Small intestine (tissue), 7 donors: ENCODE results near the gene DCAF5. TPM values are rescaled to one million over a fixed set of nuclear protein-coding genes. Genes with fewer than 3 reads are reported as not detected.
A peak's percentile ranks its signal among the peaks of the same experiment; 100 is the strongest.

Source experiments
- DNase-seq, 2 donors: peaks; one replicate each; pipeline versions ENCODE4 v3.0.0 to v3.0.0-alpha.2; 2013
- FAIRE-seq: peaks from 2 replicates; lab custom pipeline; 2012; peaks lifted over from hg19 to GRCh38; lab: Jason Lieb, UNC
- H3K27ac ChIP-seq, 3 donors: one replicate each; pipeline ENCODE4 v1.5.1; 2013; ENCODE audit warnings: low read length in 2 of 3, mild to moderate bottlenecking in 2 of 3, control low read depth in 1 of 3, inconsistent platforms in 1 of 3, low read depth in 1 of 3, moderate library complexity in 1 of 3
- H3K27me3 ChIP-seq, 3 donors: one replicate each; pipeline ENCODE4 v1.6.1; 2013; ENCODE audit warnings: low read length in 3 of 3, inconsistent platforms in 1 of 3; ENCODE audit not compliant: control insufficient read depth in 3 of 3, insufficient read depth in 3 of 3
- H3K36me3 ChIP-seq, 3 donors: one replicate each; pipeline ENCODE4 v1.6.1; 2013; ENCODE audit warnings: low read length in 3 of 3, inconsistent platforms in 1 of 3, low read depth in 1 of 3, mild to moderate bottlenecking in 1 of 3, moderate library complexity in 1 of 3; ENCODE audit not compliant: control insufficient read depth in 3 of 3, insufficient read depth in 2 of 3
- H3K4me1 ChIP-seq, 3 donors: one replicate each; pipeline ENCODE4 v1.6.1; 2013; ENCODE audit warnings: low read length in 2 of 3, inconsistent platforms in 1 of 3, low read depth in 1 of 3, mild to moderate bottlenecking in 1 of 3, moderate library complexity in 1 of 3; ENCODE audit not compliant: control insufficient read depth in 3 of 3, insufficient read depth in 2 of 3
- H3K4me3 ChIP-seq, 3 donors: one replicate each; pipeline ENCODE4 v1.5.1; 2013; ENCODE audit warnings: low read length in 3 of 3, control low read depth in 1 of 3, inconsistent platforms in 1 of 3, low read depth in 1 of 3, mild to moderate bottlenecking in 1 of 3, moderate library complexity in 1 of 3
- H3K9me3 ChIP-seq, 2 donors: one replicate each; pipeline ENCODE4 v1.6.1; 2013; ENCODE audit warnings: low read depth in 1 of 2, low read length in 1 of 2; ENCODE audit not compliant: control insufficient read depth in 2 of 2, insufficient read depth in 1 of 2
- WGBS, 3 donors: extraction: QIAGEN DNeasy Blood & Tissue Kit; methylation state at CpG; one replicate each; pipeline ENCODE4 v1.1.7; 2013; 5-methylcytosine and 5-hydroxymethylcytosine counted together
- polyA plus RNA-seq, 4 donors: library from polyadenylated mRNA; stranded (reverse) in 3 of 4; unstranded in 1 of 4; fragments of 200-250 nt in 3 of 4; fragments of 120-200 nt in 1 of 4; gene quantifications; one replicate each; pipeline versions ENCODE4 v1.2.1 to v1.2.3, GENCODE V29; 2013
- donor health status: healthy with polysubstance abuse.
- donor health status: control.
- donor health status: control.
- donor health status: Bipolar disorder and iron deficiency.
- donor health status: healthy.

DCAF5 gene
- polyA plus RNA-seq, 4 donors: 13.2 to 43.4 (median 16.2) TPM

DNA sequence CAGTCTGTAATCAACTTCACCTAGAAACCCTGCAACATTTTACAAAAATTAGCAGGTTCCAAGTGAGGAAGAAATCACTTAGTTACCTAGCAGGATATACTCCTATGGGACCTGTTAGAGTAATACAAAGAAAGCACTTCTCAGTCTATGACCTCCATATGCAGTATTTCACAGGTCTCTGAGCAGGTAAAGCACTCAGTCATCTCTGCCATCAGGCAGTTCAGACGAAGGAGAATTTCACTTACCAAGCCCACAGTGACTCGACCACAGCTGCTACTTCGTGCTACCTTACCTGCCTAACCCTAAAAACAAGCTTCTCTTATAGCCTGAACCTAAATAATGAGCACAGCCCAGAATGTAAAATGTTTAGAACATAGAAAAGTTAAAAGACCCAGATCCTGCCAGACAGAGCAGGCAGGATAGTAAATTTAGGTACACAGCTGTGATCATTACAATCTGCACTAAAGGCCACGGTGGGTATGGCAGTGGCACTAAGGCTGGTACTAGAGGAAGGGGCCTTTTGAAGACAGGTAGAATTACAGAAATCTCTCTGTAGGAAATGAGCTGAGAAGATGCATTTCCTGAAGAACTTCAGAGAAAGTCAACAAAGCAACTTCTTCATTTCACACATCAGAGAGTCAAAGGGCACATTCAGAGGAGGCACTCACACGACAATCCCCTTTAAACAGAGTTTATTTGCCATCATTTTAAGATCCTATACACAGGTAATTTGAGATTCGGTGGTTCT is 35.7 kb downstream of the DCAF5 start:
- 80 to 87% (median 80%) methylated on average over 6 of the region's 6 CpGs for whole genome bisulfite sequencing, 3 donors

DNA sequence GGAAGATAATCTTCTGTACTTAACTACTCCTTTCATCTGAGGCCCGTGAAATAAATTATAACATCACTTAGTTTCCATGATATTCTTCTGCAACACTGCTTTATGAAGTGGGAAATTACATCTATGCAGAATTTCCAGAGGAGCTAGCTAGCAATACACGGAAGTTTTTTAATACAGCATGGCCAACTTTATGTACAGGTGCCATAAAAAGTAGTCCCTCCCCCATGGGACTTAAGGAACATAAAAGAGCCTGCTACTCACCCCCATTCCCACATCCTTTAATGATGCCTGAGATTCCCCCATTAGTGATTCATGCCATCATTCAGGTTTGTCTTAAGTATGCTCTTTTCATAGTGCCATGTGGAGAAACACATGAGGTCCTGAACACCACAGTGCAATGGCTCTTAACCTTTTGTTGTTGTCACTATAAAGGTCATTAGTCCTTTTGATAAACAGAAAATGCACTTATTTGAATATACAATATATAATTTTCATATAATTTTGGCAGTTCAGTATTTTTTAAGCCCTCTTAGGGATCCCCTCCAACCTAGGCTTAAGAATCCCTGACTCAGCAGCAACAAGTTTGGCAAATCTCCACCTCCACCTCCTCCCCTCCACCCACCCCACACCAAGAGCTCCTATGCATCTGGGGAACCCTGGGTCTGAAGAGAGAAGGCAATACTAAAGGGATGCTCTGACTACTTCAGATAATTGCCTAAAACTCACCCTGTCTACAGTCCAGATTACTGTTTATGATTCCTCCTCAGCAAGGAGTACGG is 37.3 kb downstream of the DCAF5 start:
- WGBS, 3 donors: 78 to 88% (median 85%) methylated on average over 3 of the region's 3 CpGs
- no peaks in the 10 kb centered on the region for H3K9me3 ChIP-seq
- FAIRE-seq (no peak), DNase-seq (no peak)
- no peaks in the 10 kb centered on the region for H3K4me1 ChIP-seq
- no peak overlapping the region for H3K4me3 ChIP-seq
- peaks cover 8 to 38% (median 30%) of the 10 kb centered on the region in 3 donors for H3K36me3 ChIP-seq
- H3K27me3 ChIP-seq: no peaks in the 10 kb centered on the region
- H3K27ac ChIP-seq: no peak overlapping the region

More for the DNA sequence above, 35.7 kb downstream of the DCAF5 start:
- DNase-seq (no peak), FAIRE-seq (no peak)
- Histone ChIP-seq H3K4me1 (no peaks in the 10 kb centered on the region), H3K4me3 (no peak overlapping the region), H3K27ac (no peak overlapping the region), H3K36me3 (peaks cover 5 to 31% (median 29%) of the 10 kb centered on the region in 3 donors), H3K27me3 (no peaks in the 10 kb centered on the region), H3K9me3 (no peaks in the 10 kb centered on the region)

DNA sequence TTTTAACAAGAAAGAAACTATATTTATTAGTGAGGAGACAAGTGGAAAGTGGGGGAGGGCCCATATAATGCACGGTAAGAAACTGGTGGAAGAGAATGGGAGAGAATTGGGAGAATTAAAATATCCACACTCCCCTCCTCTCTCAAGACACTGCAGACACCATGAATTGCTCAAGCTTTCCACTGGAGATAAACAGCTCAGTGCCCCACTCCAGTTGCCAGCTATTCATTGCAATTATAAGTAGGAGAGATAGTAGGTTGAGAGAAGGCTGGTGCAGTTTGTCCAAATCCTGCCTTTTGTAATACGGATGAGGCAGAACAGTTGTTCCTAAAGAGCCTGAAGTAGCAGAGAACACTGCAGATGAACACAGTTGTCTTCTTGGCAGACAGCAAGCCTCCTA is 38.2 kb downstream of the DCAF5 start:
- H3K27me3 ChIP-seq: no peaks in the 10 kb centered on the region
- FAIRE-seq (no peak), DNase-seq (no peak)
- no peaks in the 10 kb centered on the region for H3K9me3 ChIP-seq
- 86 to 92% (median 91%) methylated on average over 2 of the region's 2 CpGs for WGBS, 3 donors
- H3K4me3 ChIP-seq: no peak overlapping the region
- no peaks in the 10 kb centered on the region for H3K4me1 ChIP-seq
- no peak overlapping the region for H3K27ac ChIP-seq
- H3K36me3 ChIP-seq: peaks cover 8 to 38% (median 32%) of the 10 kb centered on the region in 3 donors

DNA sequence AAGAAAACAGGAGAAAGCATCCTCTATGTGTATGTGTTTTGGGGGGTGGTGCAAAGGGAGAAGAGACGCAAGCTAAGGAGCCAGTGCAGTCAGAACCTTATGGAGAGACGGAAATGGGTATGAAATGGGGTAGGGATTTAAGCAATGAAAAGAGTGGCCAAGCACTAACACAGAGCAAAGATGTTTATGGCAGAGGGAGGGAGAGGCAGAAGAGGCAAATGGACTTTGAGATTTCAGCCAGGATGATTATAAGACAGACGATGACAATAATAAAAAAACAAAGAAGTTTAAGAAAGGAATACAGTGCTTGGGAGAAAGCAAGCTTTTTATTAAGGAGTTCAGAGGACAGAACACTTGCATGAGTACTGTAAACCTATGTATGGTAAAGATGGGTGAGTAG is 44.6 kb downstream of the DCAF5 start:
- Histone ChIP-seq H3K9me3 (no peaks in the 10 kb centered on the region), H3K27ac (no peak overlapping the region), H3K4me3 (no peak overlapping the region), H3K27me3 (no peaks in the 10 kb centered on the region), H3K36me3 (peaks cover 5 to 29% (median 18%) of the 10 kb centered on the region in 3 donors), H3K4me1 (no peaks in the 10 kb centered on the region)
- WGBS, 3 donors: 70 to 80% (median 77%) methylated on average over 3 of the region's 3 CpGs
- FAIRE-seq (no peak), DNase-seq (no peak)

DNA sequence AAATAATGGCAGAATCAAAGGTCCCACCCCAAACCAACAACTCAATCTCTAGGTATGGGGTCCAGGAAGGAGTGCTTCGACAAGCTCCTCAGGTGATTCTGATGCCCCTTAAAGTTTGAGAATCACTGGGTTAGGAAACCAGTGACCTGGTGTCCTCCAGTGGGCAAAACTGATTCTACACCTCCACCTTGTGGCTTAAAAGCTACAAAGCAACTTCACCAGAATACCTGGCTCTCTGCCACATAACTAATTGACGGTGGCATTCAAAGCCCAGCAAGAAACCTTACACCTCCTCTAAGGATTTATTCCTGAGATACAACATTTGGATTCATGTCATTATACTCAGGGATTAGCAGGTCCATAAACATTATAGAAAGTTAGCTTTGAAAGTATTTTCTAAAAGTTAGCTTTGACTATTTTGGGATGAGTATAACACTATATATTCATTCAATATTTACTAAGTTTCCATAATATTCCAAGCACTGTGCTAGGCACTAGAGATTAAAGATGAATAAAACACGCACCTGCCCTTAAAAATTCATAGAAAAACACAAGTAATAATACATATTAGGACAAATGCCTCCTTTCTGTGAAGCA is 45.4 kb downstream of the DCAF5 start:
- no peaks in the 10 kb centered on the region for H3K27me3 ChIP-seq
- FAIRE-seq: no peak
- peaks cover 5 to 29% (median 19%) of the 10 kb centered on the region in 3 donors for H3K36me3 ChIP-seq
- WGBS, 3 donors: 34 to 42% (median 37%) methylated on average over 3 of the region's 3 CpGs
- peak; percentile 68 to 70 for DNase-seq
- H3K4me1 ChIP-seq: no peaks in the 10 kb centered on the region
- H3K4me3 ChIP-seq: no peak overlapping the region
- H3K27ac ChIP-seq: no peak overlapping the region
- H3K9me3 ChIP-seq: no peaks in the 10 kb centered on the region

DNA sequence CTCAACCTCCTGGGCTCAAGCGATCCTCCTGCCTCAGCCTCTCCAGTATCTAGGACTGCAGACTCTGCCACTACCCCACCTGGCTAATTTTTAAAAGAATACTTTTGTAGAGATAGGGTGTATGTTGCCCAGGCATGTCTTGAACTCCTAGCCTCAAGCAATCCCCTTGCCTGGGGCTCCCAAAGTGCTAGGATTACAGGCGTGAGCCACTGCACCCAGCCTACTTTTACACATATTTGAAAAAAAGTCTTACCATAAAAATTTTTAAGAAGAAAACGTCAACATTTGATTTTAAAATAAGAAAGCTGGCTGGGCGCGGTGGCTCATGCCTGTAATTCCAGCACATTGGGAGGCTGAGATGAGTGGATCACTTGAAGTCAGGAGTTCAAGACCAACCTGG is 46.5 kb downstream of the DCAF5 start:
- Histone ChIP-seq H3K27me3 (no peaks in the 10 kb centered on the region), H3K27ac (no peak overlapping the region), H3K4me3 (no peak overlapping the region), H3K36me3 (peaks cover 2 to 29% (median 16%) of the 10 kb centered on the region in 3 donors), H3K4me1 (peaks cover 0 to 4% (median 0%) of the 10 kb centered on the region in 3 donors), H3K9me3 (no peaks in the 10 kb centered on the region)
- no peak for DNase-seq
- no peak for FAIRE-seq
- WGBS, 3 donors: 96 to 97% (median 96%) methylated on average over 5 of the region's 5 CpGs

DNA sequence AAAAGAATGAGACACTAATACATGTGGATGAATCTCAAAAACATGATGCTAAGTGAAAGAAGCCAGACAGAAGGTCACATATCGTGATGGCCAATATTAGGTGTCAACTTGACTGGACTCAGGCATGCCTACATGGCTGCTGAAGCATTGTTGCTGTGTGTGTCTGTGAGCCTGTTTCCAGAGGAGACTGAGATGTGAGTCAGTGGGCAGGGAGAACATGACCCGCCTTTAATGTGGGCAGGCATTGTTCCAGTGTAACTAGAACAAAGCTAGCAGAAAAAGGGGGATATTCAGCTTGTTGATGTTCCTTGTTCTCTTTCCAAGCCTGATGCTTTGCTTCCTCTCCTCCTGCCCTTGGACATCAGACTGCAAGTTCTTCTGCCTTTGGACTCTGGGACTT is 47.6 kb downstream of the DCAF5 start:
- H3K27me3 ChIP-seq: no peaks in the 10 kb centered on the region
- FAIRE-seq (no peak), DNase-seq (no peak)
- peaks cover 2 to 26% (median 9%) of the 10 kb centered on the region in 3 donors for H3K36me3 ChIP-seq
- no peak overlapping the region for H3K27ac ChIP-seq
- 98 to 100% (median 98%) methylated on average over 2 of the region's 2 CpGs for WGBS, 3 donors
- H3K4me3 ChIP-seq: no peak overlapping the region
- no peaks in the 10 kb centered on the region for H3K9me3 ChIP-seq
- H3K4me1 ChIP-seq: peaks cover 0 to 4% (median 0%) of the 10 kb centered on the region in 3 donors

DNA sequence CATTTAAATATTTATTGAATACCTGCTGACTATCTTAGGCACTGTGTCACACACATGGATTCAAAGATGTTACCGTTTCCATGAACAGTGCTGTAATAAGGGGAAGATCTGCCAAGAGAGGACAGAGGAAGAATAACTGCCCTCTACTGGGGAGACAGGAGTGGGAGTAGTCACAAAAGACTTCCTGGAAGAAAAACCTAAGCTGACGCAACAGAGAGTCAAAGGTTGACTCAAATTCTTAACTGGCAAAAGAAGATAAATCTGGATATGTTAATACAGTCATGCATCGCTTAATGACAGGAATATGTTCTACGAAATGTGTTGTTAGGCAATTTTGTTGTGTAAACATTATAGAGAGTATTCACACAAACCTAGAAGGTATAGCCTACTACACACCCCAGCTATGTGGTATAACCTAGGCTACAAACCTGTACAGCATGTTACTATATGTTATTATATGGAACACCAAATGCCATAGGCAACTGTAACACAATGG is 51.5 kb downstream of the DCAF5 start:
- Histone ChIP-seq H3K4me1 (peaks cover 0 to 4% (median 0%) of the 10 kb centered on the region in 3 donors), H3K27ac (peak overlapping the region in 2 of 3 donors; percentile 20 to 36), H3K36me3 (peaks cover 4 to 16% (median 6%) of the 10 kb centered on the region in 3 donors), H3K9me3 (no peaks in the 10 kb centered on the region), H3K4me3 (no peak overlapping the region), H3K27me3 (no peaks in the 10 kb centered on the region)
- FAIRE-seq: no peak
- peak; percentile 87 to 88 for DNase-seq
- 7 to 28% (median 16%) methylated on average over 4 of the region's 4 CpGs for WGBS, 3 donors
